CD14-positive monocyte (primary cell): ENCODE results near the gene MTNR1B. TPM values are rescaled to one million over a fixed set of nuclear protein-coding genes. Genes with fewer than 3 reads are reported as not detected.

Source experiments
- DNase-seq, 3 donors: peaks; one replicate each; pipeline ENCODE4 v3.0.0-alpha.2; 2011 to 2022
- H2AFZ ChIP-seq: 2 replicates; pipeline ENCODE4 v1.6.0; 2012; ENCODE audit warnings: mild to moderate bottlenecking, low read depth, low read length, inconsistent platforms; ENCODE audit not compliant: insufficient read depth, poor library complexity, severe bottlenecking
- H3K27ac ChIP-seq, 2 donors: 1 replicate in 1 of 2; 2 replicates in 1 of 2; pipeline ENCODE4 v1.5.1; 2012 to 2013; ENCODE audit warnings: low read length in 2 of 2, control low read depth in 1 of 2, inconsistent platforms in 1 of 2, low read depth in 1 of 2, mild to moderate bottlenecking in 1 of 2
- H3K27me3 ChIP-seq, 2 donors: one replicate each; pipeline versions ENCODE4 v1.6.0 to v1.6.1; 2011 to 2013; ENCODE audit warnings: low read length in 2 of 2; ENCODE audit not compliant: control insufficient read depth in 2 of 2, insufficient read depth in 2 of 2
- H3K36me3 ChIP-seq, 2 donors: replicated peaks in 1 of 2; 1 replicate in 1 of 2; 2 replicates in 1 of 2; pipeline versions ENCODE4 v1.5.1 to v1.6.1; 2012 to 2013; ENCODE audit warnings: low read length in 2 of 2, control low read depth in 1 of 2, inconsistent platforms in 1 of 2, mild to moderate bottlenecking in 1 of 2; ENCODE audit not compliant: insufficient read depth in 2 of 2, control insufficient read depth in 1 of 2
- H3K4me1 ChIP-seq, 2 donors: 1 replicate in 1 of 2; 2 replicates in 1 of 2; pipeline versions ENCODE4 v1.5.1 to v1.6.1; 2012 to 2013; ENCODE audit warnings: low read length in 2 of 2, control low read depth in 1 of 2, inconsistent platforms in 1 of 2, mild to moderate bottlenecking in 1 of 2, moderate library complexity in 1 of 2; ENCODE audit not compliant: insufficient read depth in 2 of 2, control insufficient read depth in 1 of 2
- H3K4me2 ChIP-seq: replicated peaks from 2 replicates; pipeline ENCODE3; 2012; ENCODE audit warnings: low read length, moderate library complexity, mild to moderate bottlenecking; ENCODE audit not compliant: poor library complexity, severe bottlenecking; ENCODE audit errors: extremely low read depth
- H3K4me3 ChIP-seq, 3 experiments: fragments of 200-600 bp in 1 of 3; sonication (generic) in 1 of 3; replicated peaks in 1 of 3; 1 replicate in 2 of 3; 2 replicates in 1 of 3; pipeline ENCODE4 v1.5.1; 2011 to 2013; ENCODE audit warnings: low read length in 3 of 3, mild to moderate bottlenecking in 3 of 3, control low read depth in 2 of 3, low read depth in 2 of 3, inconsistent platforms in 1 of 3, moderate library complexity in 1 of 3
- H3K79me2 ChIP-seq: 2 replicates; pipeline ENCODE4 v1.6.0; 2012; ENCODE audit warnings: mild to moderate bottlenecking, control low read depth, inconsistent platforms, low read length, moderate library complexity; ENCODE audit not compliant: insufficient read depth
- H3K9ac ChIP-seq: 2 replicates; pipeline ENCODE4 v1.6.0; 2017; ENCODE audit warnings: low read length, mild to moderate bottlenecking; ENCODE audit not compliant: insufficient read depth, poor library complexity, severe bottlenecking
- H3K9me3 ChIP-seq, 2 donors: replicated peaks in 1 of 2; 1 replicate in 1 of 2; 2 replicates in 1 of 2; pipeline versions ENCODE4 v1.5.1 to v1.6.1; 2012 to 2013; ENCODE audit warnings: low read length in 2 of 2, control low read depth in 1 of 2; ENCODE audit not compliant: control insufficient read depth in 1 of 2, insufficient read depth in 1 of 2
- H4K20me1 ChIP-seq: 2 replicates; pipeline ENCODE4 v1.6.0; 2012; ENCODE audit warnings: mild to moderate bottlenecking, low read length, control low read depth, moderate library complexity; ENCODE audit not compliant: insufficient read depth
- H3K27ac Mint-ChIP-seq, 7 donors: one replicate each; pipeline ENCODE4 v1.8.0; 2020; ENCODE audit warnings: mild to moderate bottlenecking in 7 of 7, mixed read lengths in 7 of 7, moderate library complexity in 6 of 7, inconsistent platforms in 2 of 7
- H3K27me3 Mint-ChIP-seq, 3 donors: one replicate each; pipeline ENCODE4 v1.8.0; 2021 to 2022; ENCODE audit warnings: low read depth in 3 of 3, mild to moderate bottlenecking in 3 of 3, mixed read lengths in 3 of 3, moderate library complexity in 3 of 3, inconsistent platforms in 1 of 3
- H3K36me3 Mint-ChIP-seq, 2 donors: one replicate each; pipeline ENCODE4 v1.8.0; 2020; ENCODE audit warnings: mixed read lengths in 2 of 2, inconsistent platforms in 1 of 2, mild to moderate bottlenecking in 1 of 2
- H3K4me1 Mint-ChIP-seq: one replicate; pipeline ENCODE4 v1.8.0; 2020; ENCODE audit warnings: mild to moderate bottlenecking, mixed read lengths
- H3K4me3 Mint-ChIP-seq, 2 donors: one replicate each; pipeline ENCODE4 v1.8.0; 2020; ENCODE audit warnings: mild to moderate bottlenecking in 2 of 2, mixed read lengths in 2 of 2, moderate library complexity in 1 of 2
- H3K9me3 Mint-ChIP-seq, 7 donors: one replicate each; pipeline ENCODE4 v1.8.0; 2020 to 2022; ENCODE audit warnings: mixed read lengths in 7 of 7, mild to moderate bottlenecking in 6 of 7, moderate library complexity in 6 of 7, inconsistent platforms in 2 of 7
- WGBS: methylation state at CpG from one replicate; pipeline ENCODE4 v1.1.5; 2013; ENCODE audit warnings: missing lambda C conversion rate; ENCODE audit not compliant: insufficient coverage; 5-methylcytosine and 5-hydroxymethylcytosine counted together
- intact Hi-C, 2 donors: fragments of 100-400 bp; cut with micrococcal nuclease; formaldehyde crosslinking; loops; one replicate each; pipeline versions ENCODE4 v1.15.0 to v1.15.1; 2023
- polyA plus RNA-seq, 3 donors: library from polyadenylated mRNA; depleted of rRNA in 1 of 3; unstranded in 2 of 3; stranded (reverse) in 1 of 3; fragments of 300-500 nt in 2 of 3; fragments of >200 nt in 1 of 3; fragmentation: Illumina TruSeq in 2 of 3; gene quantifications; 1 replicate in 2 of 3; 2 replicates in 1 of 3; pipeline ENCODE4 v1.2.3, GENCODE V29; 2012 to 2021
- TF ChIP-seq, protein P1 (sequence below): fragments of 200-600 bp; IDR thresholded peaks from one replicate; pipeline ENCODE4 v1.8.0; 2022; ENCODE audit warnings: antibody characterized with exemption, mild to moderate bottlenecking

The MTNR1B gene
- polyA plus RNA-seq, 3 donors: not detected

DNA sequence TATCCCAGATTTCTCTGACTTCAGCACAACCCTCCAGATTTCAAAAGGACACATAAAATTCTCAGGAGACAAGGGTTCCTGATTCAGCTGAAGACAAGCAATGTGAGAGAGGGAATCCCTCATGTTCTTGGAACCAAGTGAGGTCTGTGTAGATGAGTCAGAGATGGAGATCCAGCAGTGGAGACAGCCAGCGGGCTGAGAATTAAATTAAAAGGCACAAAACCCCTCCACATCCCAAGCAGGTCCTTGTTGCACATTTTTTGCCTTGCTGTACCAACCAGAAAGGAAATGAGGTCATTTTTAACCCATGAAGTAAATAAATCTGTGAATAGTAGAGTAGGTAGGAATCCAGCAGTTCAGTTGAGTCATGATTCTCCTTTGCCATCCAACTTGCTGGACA is 9.7 kb downstream of the MTNR1B start:
- no peak overlapping the region for H3K4me3 Mint-ChIP-seq
- H3K27me3 Mint-ChIP-seq: peaks cover 0 to 7% (median 0%) of the 10 kb centered on the region in 3 donors
- WGBS: no CpG with 5 or more reads among the region's 1 CpG
- no peak overlapping the region for H3K4me2 ChIP-seq
- H3K27me3 ChIP-seq: no peaks in the 10 kb centered on the region
- H3K4me3 ChIP-seq: no peak overlapping the region
- H3K9me3 Mint-ChIP-seq: peaks cover 0 to 19% (median 10%) of the 10 kb centered on the region in 7 donors
- no peaks in the 10 kb centered on the region for H3K4me1 ChIP-seq
- H4K20me1 ChIP-seq: no peaks in the 10 kb centered on the region
- no peak for DNase-seq
- intact Hi-C loops: no loop called here
- TF ChIP-seq, protein P1, sequence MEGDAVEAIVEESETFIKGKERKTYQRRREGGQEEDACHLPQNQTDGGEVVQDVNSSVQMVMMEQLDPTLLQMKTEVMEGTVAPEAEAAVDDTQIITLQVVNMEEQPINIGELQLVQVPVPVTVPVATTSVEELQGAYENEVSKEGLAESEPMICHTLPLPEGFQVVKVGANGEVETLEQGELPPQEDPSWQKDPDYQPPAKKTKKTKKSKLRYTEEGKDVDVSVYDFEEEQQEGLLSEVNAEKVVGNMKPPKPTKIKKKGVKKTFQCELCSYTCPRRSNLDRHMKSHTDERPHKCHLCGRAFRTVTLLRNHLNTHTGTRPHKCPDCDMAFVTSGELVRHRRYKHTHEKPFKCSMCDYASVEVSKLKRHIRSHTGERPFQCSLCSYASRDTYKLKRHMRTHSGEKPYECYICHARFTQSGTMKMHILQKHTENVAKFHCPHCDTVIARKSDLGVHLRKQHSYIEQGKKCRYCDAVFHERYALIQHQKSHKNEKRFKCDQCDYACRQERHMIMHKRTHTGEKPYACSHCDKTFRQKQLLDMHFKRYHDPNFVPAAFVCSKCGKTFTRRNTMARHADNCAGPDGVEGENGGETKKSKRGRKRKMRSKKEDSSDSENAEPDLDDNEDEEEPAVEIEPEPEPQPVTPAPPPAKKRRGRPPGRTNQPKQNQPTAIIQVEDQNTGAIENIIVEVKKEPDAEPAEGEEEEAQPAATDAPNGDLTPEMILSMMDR: no peak
- peaks cover 0 to 17% of the 10 kb centered on the region in 2 donors for H3K9me3 ChIP-seq
- H3K27ac ChIP-seq: no peak overlapping the region
- no peaks in the 10 kb centered on the region for H3K4me1 Mint-ChIP-seq
- H3K36me3 Mint-ChIP-seq: no peaks in the 10 kb centered on the region
- H3K9ac ChIP-seq: no peak overlapping the region
- H2AFZ ChIP-seq: no peak overlapping the region
- no peaks in the 10 kb centered on the region for H3K36me3 ChIP-seq
- no peak overlapping the region for H3K27ac Mint-ChIP-seq
- H3K79me2 ChIP-seq: no peaks in the 10 kb centered on the region

DNA sequence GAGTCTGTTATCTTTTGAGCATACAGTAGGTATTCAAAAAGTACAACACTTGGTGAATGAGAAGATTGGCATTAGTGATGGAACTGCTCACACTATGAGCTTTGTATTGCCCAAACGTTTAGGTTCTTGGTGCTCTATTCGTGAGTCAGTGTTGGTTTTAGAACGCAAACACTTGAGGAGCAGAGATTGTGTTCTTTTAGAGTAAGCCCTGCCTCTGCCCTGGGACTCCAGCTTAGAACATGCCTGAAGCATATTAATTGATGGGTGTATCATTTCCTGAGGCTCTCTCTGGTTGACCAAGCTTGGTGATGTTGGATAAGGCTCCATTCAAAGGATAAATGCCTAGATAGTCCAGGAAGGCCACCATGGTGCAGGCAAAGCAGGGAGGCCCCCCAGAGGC is 10.9 kb downstream of the MTNR1B start:
- no peak overlapping the region for H3K4me3 Mint-ChIP-seq
- Histone ChIP-seq H3K4me1 (no peaks in the 10 kb centered on the region), H3K4me2 (no peak overlapping the region), H3K79me2 (no peaks in the 10 kb centered on the region), H4K20me1 (no peaks in the 10 kb centered on the region), H3K9me3 (peaks cover 0 to 19% of the 10 kb centered on the region in 2 donors), H3K36me3 (no peaks in the 10 kb centered on the region), H3K9ac (no peak overlapping the region), H2AFZ (no peak overlapping the region), H3K27me3 (no peaks in the 10 kb centered on the region), H3K27ac (no peak overlapping the region), H3K4me3 (no peak overlapping the region)
- peaks cover 0 to 19% (median 10%) of the 10 kb centered on the region in 7 donors for H3K9me3 Mint-ChIP-seq
- peaks cover 0 to 6% (median 0%) of the 10 kb centered on the region in 3 donors for H3K27me3 Mint-ChIP-seq
- DNase-seq: no peak
- TF ChIP-seq, protein P1: no peak
- WGBS: 70% methylated on average over 2 of the region's 3 CpGs
- intact Hi-C loops: no loop called here
- no peaks in the 10 kb centered on the region for H3K4me1 Mint-ChIP-seq
- no peak overlapping the region for H3K27ac Mint-ChIP-seq
- H3K36me3 Mint-ChIP-seq: no peaks in the 10 kb centered on the region
